Measurements from ENCODE around the gene NTM. TPM values are rescaled to one million over a fixed set of nuclear protein-coding genes. Genes with fewer than 3 reads are reported as not detected.

The NTM gene
- total RNA-seq, 2 experiments from 2014 or later: not detected

DNA sequence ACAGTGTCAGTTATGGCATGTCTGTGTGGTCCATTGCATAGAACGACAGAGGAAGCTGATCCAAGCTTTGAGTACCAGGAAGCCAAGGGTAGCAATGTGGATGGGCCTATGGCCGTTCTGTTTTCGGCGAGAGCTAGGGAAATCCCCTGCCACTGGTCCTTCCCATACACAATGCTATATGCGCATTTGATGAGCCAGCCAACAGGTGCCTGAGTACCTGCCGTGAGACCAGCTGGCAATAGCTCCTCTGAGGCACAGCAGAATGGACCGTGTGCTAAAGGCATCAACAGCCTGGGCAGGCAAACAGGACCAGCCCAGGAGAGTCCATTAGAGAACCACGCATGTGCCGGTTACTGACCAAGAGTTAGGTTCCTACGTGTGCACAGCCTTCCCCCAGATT is 753.0 kb downstream of the NTM start:
- CTCF ChIA-PET: interaction anchor here (1.3 kb wide), 1 partner anchor 25 kb away, joined by 3 read pairs; no protein-coding TSS in a partner anchor
- no peaks in the 10 kb centered on the region for H3K9me3 Mint-ChIP-seq
- DNase-seq (no peak), ATAC-seq (no peak)
- H3K4me1 Mint-ChIP-seq (ENCODE audit: low read depth): no peaks in the 10 kb centered on the region
- H3K27ac Mint-ChIP-seq: no peak overlapping the region
- TF ChIP-seq, protein P1, sequence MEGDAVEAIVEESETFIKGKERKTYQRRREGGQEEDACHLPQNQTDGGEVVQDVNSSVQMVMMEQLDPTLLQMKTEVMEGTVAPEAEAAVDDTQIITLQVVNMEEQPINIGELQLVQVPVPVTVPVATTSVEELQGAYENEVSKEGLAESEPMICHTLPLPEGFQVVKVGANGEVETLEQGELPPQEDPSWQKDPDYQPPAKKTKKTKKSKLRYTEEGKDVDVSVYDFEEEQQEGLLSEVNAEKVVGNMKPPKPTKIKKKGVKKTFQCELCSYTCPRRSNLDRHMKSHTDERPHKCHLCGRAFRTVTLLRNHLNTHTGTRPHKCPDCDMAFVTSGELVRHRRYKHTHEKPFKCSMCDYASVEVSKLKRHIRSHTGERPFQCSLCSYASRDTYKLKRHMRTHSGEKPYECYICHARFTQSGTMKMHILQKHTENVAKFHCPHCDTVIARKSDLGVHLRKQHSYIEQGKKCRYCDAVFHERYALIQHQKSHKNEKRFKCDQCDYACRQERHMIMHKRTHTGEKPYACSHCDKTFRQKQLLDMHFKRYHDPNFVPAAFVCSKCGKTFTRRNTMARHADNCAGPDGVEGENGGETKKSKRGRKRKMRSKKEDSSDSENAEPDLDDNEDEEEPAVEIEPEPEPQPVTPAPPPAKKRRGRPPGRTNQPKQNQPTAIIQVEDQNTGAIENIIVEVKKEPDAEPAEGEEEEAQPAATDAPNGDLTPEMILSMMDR (IDR thresholded peaks at IDR 0.05): no peak
- POLR2A ChIA-PET: no interaction called here
- H3K36me3 Mint-ChIP-seq (ENCODE audit: low read depth): no peaks in the 10 kb centered on the region
- peaks cover 1% of the 10 kb centered on the region for H3K27me3 Mint-ChIP-seq
- intact Hi-C loops (cut with micrococcal nuclease): no loop called here
- no peak overlapping the region for H3K4me3 Mint-ChIP-seq

- CTCF ChIA-PET: no interaction called here
- no peak overlapping the region for H3K4me3 Mint-ChIP-seq
- intact Hi-C loops (cut with micrococcal nuclease): no loop called here
- POLR2A ChIA-PET: no interaction called here
- no peaks in the 10 kb centered on the region for H3K9me3 Mint-ChIP-seq
- no peak overlapping the region for H3K27ac Mint-ChIP-seq
- H3K36me3 Mint-ChIP-seq (ENCODE audit: low read depth): no peaks in the 10 kb centered on the region
- ATAC-seq (no peak), DNase-seq (no peak)
- H3K27me3 Mint-ChIP-seq: peaks cover 1% of the 10 kb centered on the region
- no peaks in the 10 kb centered on the region for H3K4me1 Mint-ChIP-seq (ENCODE audit: low read depth)
- TF ChIP-seq, protein P1 (IDR thresholded peaks at IDR 0.05): no peak
These were observed 753.7 kb downstream of the NTM start for GRCh38 chr11:132123854-132124835.

- POLR2A ChIA-PET: no interaction called here
- peaks cover 1% of the 10 kb centered on the region for H3K27me3 Mint-ChIP-seq
These were observed 755.8 kb downstream of the NTM start for GRCh38 chr11:132125988-132126871.

GRCh38 chr11:132126973-132127899 is 756.8 kb downstream of the NTM start:
- TF ChIP-seq, protein P1 (IDR thresholded peaks at IDR 0.05): peak; percentile 41
- H3K9me3 Mint-ChIP-seq: no peaks in the 10 kb centered on the region
- no peaks in the 10 kb centered on the region for H3K4me1 Mint-ChIP-seq (ENCODE audit: low read depth)
- no peak overlapping the region for H3K27ac Mint-ChIP-seq
- intact Hi-C loops (cut with micrococcal nuclease): loop anchor here (5.0 kb wide), 1 partner anchor 380 kb away; no protein-coding TSS in a partner anchor
- H3K36me3 Mint-ChIP-seq (ENCODE audit: low read depth): no peaks in the 10 kb centered on the region
- ATAC-seq (no peak), DNase-seq (peak; percentile 23)
- H3K4me3 Mint-ChIP-seq: no peak overlapping the region
- CTCF ChIA-PET: interaction anchor here (0.9 to 1.7 kb wide), 11 partner anchors 10 to 439 kb away, joined by 3 to 20 read pairs (median 3); no protein-coding TSS in a partner anchor
- POLR2A ChIA-PET: no interaction called here
- H3K27me3 Mint-ChIP-seq: peaks cover 1% of the 10 kb centered on the region

More at GRCh38 chr11:132125988-132126871, 755.8 kb downstream of the NTM start:
- peak; percentile 29 for DNase-seq
- CTCF ChIA-PET: interaction anchor here (0.9 to 1.7 kb wide), 10 partner anchors 11 to 438 kb away, joined by 3 to 20 read pairs (median 3); no protein-coding TSS in a partner anchor
- no peaks in the 10 kb centered on the region for H3K4me1 Mint-ChIP-seq (ENCODE audit: low read depth)
- H3K36me3 Mint-ChIP-seq (ENCODE audit: low read depth): no peaks in the 10 kb centered on the region
- H3K9me3 Mint-ChIP-seq: no peaks in the 10 kb centered on the region
- intact Hi-C loops (cut with micrococcal nuclease): loop anchor here (5.0 kb wide), 1 partner anchor 379 kb away; no protein-coding TSS in a partner anchor
- peak; percentile 65 for ATAC-seq
- TF ChIP-seq, protein P1 (IDR thresholded peaks at IDR 0.05): no peak
- no peak overlapping the region for H3K27ac Mint-ChIP-seq
- H3K4me3 Mint-ChIP-seq: no peak overlapping the region
